NT2/D1 (cell line): Measurements from ENCODE around the gene HHATL.

Source experiments
- SUZ12 ChIP-seq: IDR thresholded peaks from 2 replicates; pipeline ENCODE4 v1.6.1; 2011; ENCODE audit not compliant: insufficient read length, insufficient read depth; ENCODE audit errors: extremely low read depth
- YY1 ChIP-seq: IDR thresholded peaks from 2 replicates; pipeline ENCODE4 v1.6.1; 2011; ENCODE audit not compliant: insufficient read length, insufficient read depth
- ZNF274 ChIP-seq: IDR thresholded peaks from 2 replicates; pipeline ENCODE4 v1.6.1; 2011; ENCODE audit warnings: mild to moderate bottlenecking, low read depth, low read length

GRCh38 chr3:42667523-42668412 lies 34.8 kb downstream of the HHATL start:
- TF ChIP-seq SUZ12, result no peak
- no peak for TF ChIP-seq YY1
- TF ChIP-seq ZNF274, result no peak
